H1 (cell line): Measurements from ENCODE around the gene SAFB. TPM values are rescaled to one million over a fixed set of nuclear protein-coding genes. Genes with fewer than 3 reads are reported as not detected.

Experiments used
- CTCF ChIA-PET: fragments of 300-600 bp; sonication (Branson Sonifier 250); formaldehyde crosslinking; loops from one replicate; lab custom pipeline; 2021; ENCODE audit not compliant: partially characterized antibody; lab: Charles Lee
- POLR2A ChIA-PET: fragments of 300-600 bp; sonication (Branson Sonifier 250); formaldehyde crosslinking; loops from one replicate; lab custom pipeline; 2021; ENCODE audit warnings: inconsistent platforms; ENCODE audit not compliant: partially characterized antibody; lab: Charles Lee
- DNase-seq, 2 experiments: peaks; one replicate each; pipeline versions ENCODE4 v3.0.0 to v3.0.0-alpha.2; 2010 to 2022; ENCODE audit warnings: low spot score in 2 of 2, low read depth in 1 of 2, mixed read lengths in 1 of 2
- FAIRE-seq: peaks from 2 replicates; lab custom pipeline; 2011; peaks lifted over from hg19 to GRCh38; lab: Jason Lieb, UNC
- H2AFZ ChIP-seq: 2 replicates; pipeline ENCODE4 v1.8.1; 2012; ENCODE audit warnings: low read length, inconsistent platforms
- H2AK5ac ChIP-seq: 2 replicates; pipeline ENCODE4 v1.6.1; 2013; ENCODE audit warnings: low read depth, low read length
- H2BK120ac ChIP-seq: replicated peaks from 2 replicates; pipeline ENCODE3; 2013; ENCODE audit warnings: low read depth, low read length, inconsistent platforms
- H2BK12ac ChIP-seq: 2 replicates; pipeline ENCODE4 v1.6.1; 2013; ENCODE audit warnings: low read depth, low read length
- H2BK15ac ChIP-seq: 2 replicates; pipeline ENCODE4 v1.6.1; 2013; ENCODE audit warnings: low read length
- H2BK20ac ChIP-seq: 2 replicates; pipeline ENCODE4 v1.6.1; 2013; ENCODE audit warnings: low read length
- H2BK5ac ChIP-seq: 2 replicates; pipeline ENCODE4 v1.6.1; 2013; ENCODE audit warnings: low read depth, low read length
- H3K14ac ChIP-seq: 2 replicates; pipeline ENCODE4 v1.6.1; 2013; ENCODE audit warnings: inconsistent platforms; ENCODE audit not compliant: insufficient read length
- H3K18ac ChIP-seq: 2 replicates; pipeline ENCODE4 v1.6.1; 2013; ENCODE audit warnings: low read length; ENCODE audit errors: extremely low read depth
- H3K23ac ChIP-seq: 2 replicates; pipeline ENCODE4 v1.6.1; 2013; ENCODE audit warnings: inconsistent platforms; ENCODE audit not compliant: insufficient read length
- H3K23me2 ChIP-seq: 2 replicates; pipeline ENCODE4 v1.6.1; 2013; ENCODE audit warnings: low read depth, low read length
- H3K27ac ChIP-seq: 2 replicates; pipeline ENCODE4 v1.6.1; 2011; ENCODE audit warnings: low read depth, low read length, inconsistent platforms
- H3K27me3 ChIP-seq, 4 experiments: replicated peaks in 1 of 4; 1 replicate in 1 of 4; 2 replicates in 3 of 4; pipeline versions ENCODE4 v1.6.1 to v1.8.1; 2011 to 2013; ENCODE audit warnings: low read length in 3 of 4, mild to moderate bottlenecking in 3 of 4, inconsistent platforms in 2 of 4, mixed read lengths in 2 of 4, moderate library complexity in 1 of 4; ENCODE audit not compliant: control insufficient read depth in 3 of 4, insufficient read depth in 3 of 4; ENCODE audit errors: extremely low read depth in 1 of 4
- H3K36me3 ChIP-seq, 4 experiments: 2 replicates each; pipeline versions ENCODE4 v1.6.1 to v1.8.1; 2011 to 2013; ENCODE audit warnings: mild to moderate bottlenecking in 4 of 4, low read length in 3 of 4, moderate library complexity in 2 of 4, control low read depth in 1 of 4, inconsistent platforms in 1 of 4; ENCODE audit not compliant: insufficient read depth in 4 of 4, control insufficient read depth in 2 of 4
- H3K4ac ChIP-seq: replicated peaks from 2 replicates; pipeline ENCODE3; 2013; ENCODE audit warnings: low read length, low read depth, mixed read lengths, inconsistent platforms; ENCODE audit not compliant: insufficient read length
- H3K4me1 ChIP-seq, 4 experiments: replicated peaks in 1 of 4; 1 replicate in 1 of 4; 2 replicates in 3 of 4; pipeline versions ENCODE4 v1.6.1 to v1.8.1; 2011 to 2013; ENCODE audit warnings: low read length in 3 of 4, inconsistent platforms in 2 of 4, mixed read lengths in 1 of 4; ENCODE audit not compliant: insufficient read depth in 4 of 4, control insufficient read depth in 3 of 4
- H3K4me2 ChIP-seq, 2 experiments: 2 replicates each; pipeline versions ENCODE4 v1.6.1 to v1.8.1; 2011 to 2013; ENCODE audit warnings: low read depth in 2 of 2, low read length in 2 of 2, control low read depth in 1 of 2, inconsistent platforms in 1 of 2, mild to moderate bottlenecking in 1 of 2; ENCODE audit not compliant: insufficient read depth in 1 of 2
- H3K4me3 ChIP-seq, 4 experiments: fragments of 200-600, 300-600 bp in 1 of 4; sonication (generic), shearing (Covaris generic), sonication (Bioruptor Twin) in 1 of 4; 2 replicates each; pipeline versions ENCODE4 v1.5.1 to v1.8.1; 2011 to 2016; ENCODE audit warnings: low read length in 4 of 4, low read depth in 3 of 4, control low read depth in 2 of 4, inconsistent platforms in 2 of 4, mild to moderate bottlenecking in 2 of 4, mixed read lengths in 1 of 4, moderate library complexity in 1 of 4; ENCODE audit not compliant: insufficient read depth in 2 of 4; ENCODE audit errors: extremely low read depth in 1 of 4
- H3K56ac ChIP-seq: replicated peaks from 2 replicates; pipeline ENCODE3; 2013; ENCODE audit warnings: low read depth, mild to moderate bottlenecking, mixed read lengths, low read length, inconsistent platforms; ENCODE audit not compliant: insufficient read length
- H3K79me1 ChIP-seq: 2 replicates; pipeline ENCODE4 v1.6.1; 2013; ENCODE audit warnings: low read depth, low read length, control low read depth
- H3K79me2 ChIP-seq, 2 experiments: 2 replicates each; pipeline versions ENCODE4 v1.6.1 to v1.8.1; 2012 to 2013; ENCODE audit warnings: low read length in 2 of 2, mild to moderate bottlenecking in 2 of 2, inconsistent platforms in 1 of 2; ENCODE audit not compliant: insufficient read depth in 2 of 2, control insufficient read depth in 1 of 2
- H3K9ac ChIP-seq, 4 experiments: replicated peaks in 1 of 4; 1 replicate in 1 of 4; 2 replicates in 3 of 4; pipeline versions ENCODE4 v1.6.1 to v1.8.1; 2011 to 2013; ENCODE audit warnings: low read depth in 3 of 4, low read length in 3 of 4, control low read depth in 2 of 4, mild to moderate bottlenecking in 2 of 4, moderate library complexity in 2 of 4, inconsistent platforms in 1 of 4; ENCODE audit errors: extremely low read depth in 1 of 4
- H3K9me3 ChIP-seq, 2 experiments: 2 replicates each; pipeline versions ENCODE4 v1.6.1 to v1.8.1; 2012 to 2013; ENCODE audit warnings: mild to moderate bottlenecking in 2 of 2, moderate library complexity in 2 of 2, control low read depth in 1 of 2, inconsistent platforms in 1 of 2, low read depth in 1 of 2, low read length in 1 of 2, mixed read lengths in 1 of 2; ENCODE audit not compliant: insufficient read depth in 2 of 2
- H4K20me1 ChIP-seq, 2 experiments: replicated peaks in 1 of 2; 2 replicates each; pipeline versions ENCODE3 to v1.8.1; 2011 to 2013; ENCODE audit warnings: inconsistent platforms in 2 of 2, low read length in 2 of 2, mild to moderate bottlenecking in 1 of 2; ENCODE audit not compliant: insufficient read depth in 2 of 2, control insufficient read depth in 1 of 2
- H4K5ac ChIP-seq: 2 replicates; pipeline ENCODE4 v1.6.1; 2013; ENCODE audit warnings: low read length, low read depth, mixed read lengths, inconsistent platforms; ENCODE audit not compliant: insufficient read length
- H4K8ac ChIP-seq: 2 replicates; pipeline ENCODE4 v1.8.0; 2013; ENCODE audit warnings: mild to moderate bottlenecking, moderate library complexity, low read length, inconsistent platforms; ENCODE audit not compliant: insufficient read depth; ENCODE audit errors: extremely low read depth
- H4K91ac ChIP-seq: replicated peaks from 2 replicates; pipeline ENCODE3; 2013; ENCODE audit warnings: low read length, mixed read lengths, inconsistent platforms; ENCODE audit not compliant: insufficient read length
- BCL11A ChIP-seq, 2 experiments: IDR thresholded peaks; one replicate each; pipeline ENCODE4 v1.6.1; 2011; ENCODE audit warnings: low read depth in 2 of 2, low read length in 2 of 2, mild to moderate bottlenecking in 2 of 2
- KDM4A ChIP-seq: IDR thresholded peaks from one replicate; pipeline ENCODE4 v1.7.1; 2012; ENCODE audit warnings: low read depth, mild to moderate bottlenecking, moderate library complexity, low read length, inconsistent platforms; ENCODE audit not compliant: severe bottlenecking
- WGBS, 2 experiments: shearing (Covaris generic) in 1 of 2; methylation state at CpG; one replicate each; pipeline versions ENCODE4 v1.1.6 to v1.1.7; 2013 to 2015; ENCODE audit warnings: low lambda C conversion rate in 2 of 2, mixed read lengths in 2 of 2, inconsistent platforms in 1 of 2, low coverage in 1 of 2, missing lambda C conversion rate in 1 of 2; ENCODE audit not compliant: insufficient replicate concordance in 2 of 2, insufficient coverage in 1 of 2, insufficient read length in 1 of 2; ENCODE audit errors: extremely low coverage in 1 of 2, missing lambda C conversion rate in 1 of 2; 5-methylcytosine and 5-hydroxymethylcytosine counted together
- polyA plus RNA-seq, 7 experiments: library from polyadenylated mRNA; depleted of rRNA in 3 of 7; stranded (reverse) in 5 of 7; unstranded in 2 of 7; fragments of >200 nt in 5 of 7; fragments of 200-250 nt in 2 of 7; gene quantifications; 1 replicate in 5 of 7; 2 replicates in 1 of 7; 4 replicates in 1 of 7; pipeline versions ENCODE4 v1.2.1 to v1.2.3, GENCODE V29; 2011 to 2013; ENCODE audit warnings: missing spikeins in 2 of 7, mixed read lengths in 2 of 7
- total RNA-seq: library from RNA; stranded (reverse); fragmentation: NEBNext Ultra II Directional; extraction: Animal tissue kit (Norgen Biotek cat#: 25700); gene quantifications from 2 replicates; pipeline ENCODE4 v1.2.1, GENCODE V29; 2021
- TF ChIP-seq, protein P1 (sequence below): IDR thresholded peaks from 2 replicates; pipeline ENCODE4 v1.6.1; 2012; ENCODE audit warnings: inconsistent platforms
- TF ChIP-seq, protein P2 (sequence below): IDR thresholded peaks from 2 replicates; pipeline ENCODE4 v1.6.1; 2012; ENCODE audit warnings: inconsistent platforms

The SAFB gene
- total and polyA plus RNA-seq, 2 of the 8 experiments (the other 6 are each of a cell fraction or from before 2014, with no cell fraction given), result 27.0 to 110 TPM

DNA sequence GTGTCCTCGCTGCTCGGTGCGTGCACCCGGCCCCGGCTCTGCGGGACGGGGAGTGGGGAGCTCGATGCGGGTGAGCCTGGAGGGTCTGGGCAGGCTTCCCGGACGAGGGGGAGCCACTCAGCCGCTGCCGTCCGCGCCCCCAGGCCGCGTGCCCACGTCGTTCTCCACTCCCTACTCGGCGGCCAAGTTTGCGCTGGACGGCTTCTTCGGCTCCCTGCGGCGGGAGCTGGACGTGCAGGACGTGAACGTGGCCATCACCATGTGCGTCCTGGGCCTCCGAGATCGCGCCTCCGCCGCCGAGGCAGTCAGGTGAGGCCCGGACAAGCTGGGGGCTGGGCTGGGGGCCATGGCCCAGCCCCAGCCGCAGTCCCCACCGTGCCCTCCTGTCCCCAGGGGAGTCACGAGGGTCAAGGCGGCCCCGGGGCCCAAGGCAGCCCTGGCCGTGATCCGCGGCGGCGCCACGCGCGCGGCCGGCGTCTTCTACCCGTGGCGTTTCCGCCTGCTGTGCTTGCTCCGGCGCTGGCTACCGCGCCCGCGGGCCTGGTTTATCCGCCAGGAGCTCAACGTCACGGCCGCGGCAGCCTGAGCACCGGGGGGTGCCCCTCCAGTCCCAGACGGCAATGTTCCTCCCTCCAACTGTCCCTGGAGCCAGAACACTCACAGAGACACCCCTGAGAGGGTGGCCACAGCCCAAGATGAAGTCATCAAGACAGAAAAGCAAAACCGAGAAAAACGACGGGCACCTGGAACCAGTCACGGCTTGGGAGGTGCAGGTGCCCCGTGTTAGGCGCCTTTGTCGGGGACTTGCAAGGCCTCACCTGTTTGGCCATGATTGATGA, 64.7 kb downstream of the SAFB start:
- 75% methylated on average over 63 of the region's 76 CpGs; no CpG with 5 or more reads in 1 of the 2 experiments for WGBS, 2 experiments
- peak overlapping the region; percentile 34 for H4K5ac ChIP-seq
- no peak for FAIRE-seq
- H3K9me3 ChIP-seq, result no peaks in the 10 kb centered on the region
- H3K14ac ChIP-seq, result no peak overlapping the region
- H3K79me1 ChIP-seq, result peaks cover 2% of the 10 kb centered on the region
- H3K36me3 ChIP-seq, result peaks cover 9 to 17% (median 15%) of the 10 kb centered on the region in 4 experiments
- CTCF ChIA-PET, result interaction anchor here (0.6 to 4.9 kb wide), 18 partner anchors 10 to 126 kb away, joined by 3 to 26 read pairs (median 4); partner anchors contain the start of genes CATSPERD and DUS3L
- no peak overlapping the region; the same call in 1 of the 2 replicates for H2BK15ac ChIP-seq
- no peak overlapping the region for H3K4ac ChIP-seq
- no peak overlapping the region for H2BK120ac ChIP-seq
- H3K18ac ChIP-seq, result no peak overlapping the region; the same call in 1 of the 2 replicates
- H3K9ac ChIP-seq, result peak overlapping the region in 1 of 4 experiments; percentile 35; a peak in 2 of 7 replicates
- no peak overlapping the region for H2AFZ ChIP-seq
- POLR2A ChIA-PET, result interaction anchor here (0.8 to 15.6 kb wide), 8 partner anchors 8 to 141 kb away, joined by 3 to 620 read pairs (median 4); partner anchors contain the start of genes CATSPERD, LONP1, SAFB and SAFB2
- H2BK20ac ChIP-seq, result no peak overlapping the region
- peaks cover 18 to 19% of the 10 kb centered on the region in 2 experiments for H4K20me1 ChIP-seq
- peaks cover 5% of the 10 kb centered on the region; the same call in 1 of the 2 replicates for H3K23me2 ChIP-seq
- H4K8ac ChIP-seq, result peak overlapping the region; percentile 82
- DNase-seq, result no peak
- H3K4me2 ChIP-seq, result peak overlapping the region in 1 of 2 experiments; percentile 70; a peak in 3 of 4 replicates
- H2BK5ac ChIP-seq, result peak overlapping the region; percentile 35; the same call in 1 of the 2 replicates
- H3K23ac ChIP-seq, result no peak overlapping the region
- H3K27ac ChIP-seq, result no peak overlapping the region
- peak overlapping the region in 2 of 4 experiments; percentile 5 to 71; a peak in 3 of 8 replicates for H3K4me3 ChIP-seq
- no peak overlapping the region for H3K56ac ChIP-seq
- peaks cover 10 to 24% of the 10 kb centered on the region in 2 experiments for H3K79me2 ChIP-seq
- H3K4me1 ChIP-seq, result peaks cover 0 to 4% (median 1%) of the 10 kb centered on the region in 4 experiments; a peak in 3 of 7 replicates
- peak overlapping the region; percentile 65 for H4K91ac ChIP-seq
- no peak overlapping the region for H2AK5ac ChIP-seq
- H2BK12ac ChIP-seq, result peak overlapping the region; percentile 84; the same call in 1 of the 2 replicates
- no peaks in the 10 kb centered on the region for H3K27me3 ChIP-seq
- TF ChIP-seq, protein P1, sequence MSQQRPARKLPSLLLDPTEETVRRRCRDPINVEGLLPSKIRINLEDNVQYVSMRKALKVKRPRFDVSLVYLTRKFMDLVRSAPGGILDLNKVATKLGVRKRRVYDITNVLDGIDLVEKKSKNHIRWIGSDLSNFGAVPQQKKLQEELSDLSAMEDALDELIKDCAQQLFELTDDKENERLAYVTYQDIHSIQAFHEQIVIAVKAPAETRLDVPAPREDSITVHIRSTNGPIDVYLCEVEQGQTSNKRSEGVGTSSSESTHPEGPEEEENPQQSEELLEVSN, result peak; percentile 65
- TF ChIP-seq BCL11A (IDR thresholded peaks at IDR 0.05; ENCODE audit: low read depth in 2 of 2, low read length in 2 of 2) (no peak), KDM4A (peak; percentile 28)
- TF ChIP-seq, protein P2, sequence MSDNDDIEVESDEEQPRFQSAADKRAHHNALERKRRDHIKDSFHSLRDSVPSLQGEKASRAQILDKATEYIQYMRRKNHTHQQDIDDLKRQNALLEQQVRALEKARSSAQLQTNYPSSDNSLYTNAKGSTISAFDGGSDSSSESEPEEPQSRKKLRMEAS, result 0 out of 2 replicates have a peak, but pooled peaks have one; percentile 28
